ENCODE measurements around the gene C1orf159.
"Not testable (repeated sequence)": the region's sequence is repeated elsewhere in the genome, so short reads cannot be mapped to it uniquely, and the experiment has no call there.

The C1orf159 gene

DNA sequence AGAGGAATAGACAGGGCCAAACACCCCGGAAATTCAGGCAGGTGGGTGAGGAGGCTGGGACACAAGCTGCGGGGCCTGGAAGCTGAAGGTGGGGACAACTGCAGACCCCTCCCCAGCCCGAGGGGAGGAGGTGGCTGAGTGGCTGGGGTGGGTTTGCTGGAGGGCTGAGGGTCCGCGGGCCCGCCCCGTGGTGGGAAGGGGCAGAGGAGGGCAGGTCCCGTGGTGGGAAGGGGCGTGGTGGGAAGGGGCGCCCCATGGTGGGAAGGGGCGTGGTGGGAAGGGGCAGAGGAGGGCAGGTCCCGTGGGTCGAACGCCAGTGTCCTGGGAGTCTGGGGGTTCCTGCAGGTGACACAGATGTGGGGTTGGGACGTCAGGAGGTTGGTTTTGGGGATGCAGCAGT, 33.5 kb upstream of the C1orf159 start:
- DNase-seq (ENCODE audit: low spot score) = no peak

DNA sequence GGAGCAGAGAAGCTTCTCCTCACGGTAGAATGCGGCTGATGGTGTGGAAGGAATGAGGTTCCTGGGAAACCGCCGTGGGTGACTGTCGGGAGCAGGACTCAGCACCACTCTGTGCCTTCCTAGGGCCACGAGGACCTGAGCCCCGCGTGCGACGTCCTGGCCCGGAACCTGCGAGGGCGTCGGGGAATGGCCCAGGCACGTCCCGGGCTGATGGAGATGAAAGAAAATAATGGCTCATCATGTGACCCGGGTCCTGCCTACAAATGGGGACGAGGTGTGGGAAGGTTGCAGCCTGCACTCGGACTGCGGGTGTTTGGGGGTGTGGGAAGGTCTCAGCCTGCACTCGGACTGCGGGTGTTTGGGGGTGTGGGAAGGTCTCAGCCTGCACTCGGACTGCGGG, 32.7 kb upstream of the C1orf159 start:
- DNase-seq (ENCODE audit: low spot score) = no peak

GRCh38 chr1:1148061-1148460, 32.2 kb upstream of the C1orf159 start:
- no peak for DNase-seq (ENCODE audit: low spot score)

DNA sequence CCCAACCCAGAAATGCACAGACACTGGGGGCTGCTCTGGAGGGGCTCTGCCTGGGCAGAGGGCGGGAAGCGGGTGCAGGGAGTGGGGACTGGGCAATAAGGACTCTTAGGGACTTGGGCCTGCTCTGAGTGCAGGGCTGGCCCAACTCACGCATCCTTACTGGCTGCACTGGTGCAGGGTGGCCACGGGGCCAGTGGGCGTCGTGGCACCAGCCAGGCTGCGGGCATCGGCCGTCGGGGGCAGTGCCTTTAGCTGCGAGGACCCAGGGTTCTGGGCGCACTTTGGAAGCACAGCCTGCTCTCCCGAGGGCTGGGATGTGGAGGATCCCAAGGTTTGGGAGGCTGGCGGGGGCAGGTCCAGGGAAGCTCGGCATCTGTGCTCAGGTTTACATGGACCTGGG, 30.7 kb upstream of the C1orf159 start:
- no peak for DNase-seq (ENCODE audit: low spot score)

DNA sequence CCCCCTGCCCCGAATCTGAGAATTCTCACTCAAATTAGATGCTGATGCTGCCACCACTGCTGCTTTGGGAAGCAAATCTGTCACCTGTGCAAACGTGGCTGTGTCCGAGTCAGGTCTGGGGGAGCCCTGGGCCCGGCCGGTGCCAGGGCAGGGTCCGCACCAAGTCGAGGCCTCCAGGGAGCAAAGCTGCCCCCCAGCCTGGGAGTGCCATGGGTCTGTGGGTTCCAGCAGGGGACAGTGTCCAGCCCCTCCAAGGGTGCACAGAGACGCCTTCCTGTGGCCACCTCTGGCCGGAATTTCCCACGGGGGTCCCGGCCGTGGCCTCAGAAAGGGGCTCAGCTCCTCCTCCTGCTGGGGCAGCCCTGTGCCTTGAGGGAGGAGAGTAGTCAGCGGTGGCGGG, 30.1 kb upstream of the C1orf159 start:
- DNase-seq (ENCODE audit: low spot score) = no peak

- no peak for DNase-seq (ENCODE audit: low spot score)
Observed at GRCh38 chr1:1145547-1145914, 29.6 kb upstream of the C1orf159 start.

GRCh38 chr1:1144843-1145546, 29.1 kb upstream of the C1orf159 start:
- DNase-seq (ENCODE audit: low spot score) = no peak

GRCh38 chr1:1144122-1144842, 28.4 kb upstream of the C1orf159 start:
- DNase-seq (ENCODE audit: low spot score) = no peak

DNA sequence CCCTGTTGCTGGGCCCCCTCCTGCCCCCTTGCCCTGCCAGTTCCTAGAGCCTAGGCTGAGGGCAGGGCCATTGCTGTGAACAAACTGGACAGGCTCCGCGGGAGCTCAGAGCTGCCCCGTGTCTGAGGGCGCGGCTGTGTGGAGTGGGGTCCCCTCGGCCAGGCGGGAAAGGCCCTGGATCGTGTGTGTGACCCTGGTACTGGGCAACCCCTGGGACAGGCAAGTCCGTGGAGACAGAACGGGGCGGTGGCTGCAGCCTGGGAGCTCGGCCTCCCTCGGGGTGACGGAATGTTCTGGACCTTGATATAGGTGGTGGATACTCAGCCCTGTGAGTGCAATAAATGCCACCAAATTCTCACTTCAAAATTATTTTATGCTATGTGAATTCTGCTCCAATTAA, 27.7 kb upstream of the C1orf159 start:
- DNase-seq (ENCODE audit: low spot score) = no peak

GRCh38 chr1:1142844-1143243, 27.0 kb upstream of the C1orf159 start:
- no peak for DNase-seq (ENCODE audit: low spot score)

DNA sequence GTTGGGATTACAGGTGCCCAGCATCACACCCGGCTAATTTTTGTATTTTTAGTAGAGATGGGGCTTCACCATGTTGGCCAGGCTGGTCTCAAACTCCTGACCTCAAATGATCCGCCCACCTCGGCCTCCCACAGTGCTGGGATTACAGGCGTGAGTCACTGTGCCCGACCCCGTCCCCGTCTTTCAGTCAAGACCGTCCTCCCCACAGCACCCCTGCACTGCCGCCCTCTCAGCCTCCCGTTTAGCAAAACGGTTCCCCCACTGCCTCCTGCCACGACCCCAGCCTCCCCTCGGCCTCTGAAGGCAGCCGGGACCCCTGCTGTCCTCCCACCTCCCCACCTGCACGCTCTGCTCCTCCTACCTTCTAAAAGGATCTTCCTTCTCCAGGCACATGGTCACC, 26.5 kb upstream of the C1orf159 start:
- DNase-seq (ENCODE audit: low spot score) = not testable (repeated sequence)

DNA sequence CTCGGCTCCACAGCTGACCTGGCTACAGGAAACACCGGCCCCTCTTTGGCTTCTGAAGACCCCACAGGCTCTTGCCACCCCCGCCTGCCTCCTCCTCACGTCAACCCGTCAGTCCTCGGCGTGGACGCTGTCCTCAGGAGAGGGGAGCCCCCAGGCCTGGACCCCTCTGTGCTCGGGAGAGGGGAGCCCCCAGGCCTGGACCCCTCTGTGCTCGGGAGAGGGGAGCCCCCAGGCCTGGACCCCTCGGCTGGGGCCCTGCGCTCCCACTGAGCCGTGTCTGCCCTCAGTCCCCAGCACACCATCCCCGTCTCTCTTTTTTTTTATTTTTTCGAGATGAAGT, 26.0 kb upstream of the C1orf159 start:
- DNase-seq (ENCODE audit: low spot score) = no peak

DNA sequence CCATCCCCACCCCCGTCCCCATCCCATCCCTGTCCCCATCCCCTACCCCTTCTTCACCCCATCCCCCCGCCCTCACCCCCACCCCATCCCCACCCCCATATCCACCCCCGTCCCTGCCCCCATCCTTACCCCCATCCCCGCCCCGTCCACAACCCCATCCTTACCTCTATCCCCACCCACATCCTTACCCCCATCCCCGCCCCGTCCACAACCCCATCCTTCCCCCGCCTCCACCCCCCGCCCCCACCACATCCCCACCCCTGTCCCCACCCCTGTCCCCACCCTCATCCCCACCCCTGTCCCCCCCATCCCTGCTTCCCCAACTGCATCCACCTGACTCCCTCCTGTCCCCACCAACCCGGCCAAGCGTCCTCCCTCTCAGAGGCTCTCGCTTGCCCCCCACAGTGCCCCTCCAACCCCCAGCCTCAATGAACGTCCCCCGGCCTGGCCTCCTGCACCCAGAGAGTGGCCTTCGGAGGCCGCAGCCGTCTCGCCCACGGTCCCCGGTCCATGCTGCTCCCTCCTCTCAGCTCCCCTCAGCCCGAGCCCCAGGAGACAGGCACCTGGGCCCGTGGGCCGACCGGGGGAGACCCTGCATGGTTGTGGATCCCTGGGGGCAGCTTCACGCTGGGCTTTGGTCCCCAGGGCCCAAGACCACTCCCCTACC, 25.5 kb upstream of the C1orf159 start:
- DNase-seq (ENCODE audit: low spot score) = no peak

- no peak for DNase-seq (ENCODE audit: low spot score)
Observed at GRCh38 chr1:1140673-1141072, 24.8 kb upstream of the C1orf159 start.

DNA sequence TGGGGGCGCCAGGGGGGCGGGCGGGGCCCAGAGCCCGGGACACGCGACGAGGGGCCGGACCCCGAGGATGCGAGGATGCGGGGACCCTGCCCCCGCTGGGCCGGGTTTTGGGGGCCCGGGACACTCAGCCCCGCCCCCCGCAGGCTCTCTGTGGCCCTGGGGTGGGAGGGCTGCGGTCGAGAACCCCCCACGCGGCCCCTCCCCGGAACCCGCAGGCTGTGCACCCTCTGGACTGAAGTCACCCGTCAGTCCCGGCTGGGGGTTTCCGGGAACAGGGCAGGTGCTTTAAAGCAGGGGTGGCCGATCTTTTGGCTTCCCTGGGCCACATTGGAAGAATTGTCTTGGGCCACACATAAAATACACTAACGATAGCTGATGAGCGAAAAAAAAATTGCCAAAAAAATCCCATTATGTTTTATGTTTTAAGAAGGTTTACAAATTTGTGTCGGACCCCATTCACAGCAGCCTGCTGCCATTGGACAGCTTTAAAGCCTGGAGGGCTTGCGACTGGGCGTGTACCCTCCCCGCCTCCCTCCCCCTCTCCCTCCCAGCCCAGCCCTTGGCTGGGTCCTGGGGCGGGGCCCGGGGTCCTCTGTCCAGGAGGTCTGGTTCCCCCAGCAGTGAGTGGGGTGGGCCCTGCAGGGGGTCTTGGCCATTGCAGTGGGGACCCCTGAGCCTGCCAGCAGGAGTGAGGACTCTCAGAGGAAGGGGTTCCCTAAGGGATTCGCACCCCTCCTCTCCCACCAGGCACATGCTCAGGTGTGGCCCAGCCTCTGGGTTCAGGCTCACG, 21.6 kb upstream of the C1orf159 start:
- no peak for DNase-seq (ENCODE audit: low spot score)

- no peak for DNase-seq (ENCODE audit: low spot score)
Observed at GRCh38 chr1:1136547-1137230, 20.8 kb upstream of the C1orf159 start.

DNA sequence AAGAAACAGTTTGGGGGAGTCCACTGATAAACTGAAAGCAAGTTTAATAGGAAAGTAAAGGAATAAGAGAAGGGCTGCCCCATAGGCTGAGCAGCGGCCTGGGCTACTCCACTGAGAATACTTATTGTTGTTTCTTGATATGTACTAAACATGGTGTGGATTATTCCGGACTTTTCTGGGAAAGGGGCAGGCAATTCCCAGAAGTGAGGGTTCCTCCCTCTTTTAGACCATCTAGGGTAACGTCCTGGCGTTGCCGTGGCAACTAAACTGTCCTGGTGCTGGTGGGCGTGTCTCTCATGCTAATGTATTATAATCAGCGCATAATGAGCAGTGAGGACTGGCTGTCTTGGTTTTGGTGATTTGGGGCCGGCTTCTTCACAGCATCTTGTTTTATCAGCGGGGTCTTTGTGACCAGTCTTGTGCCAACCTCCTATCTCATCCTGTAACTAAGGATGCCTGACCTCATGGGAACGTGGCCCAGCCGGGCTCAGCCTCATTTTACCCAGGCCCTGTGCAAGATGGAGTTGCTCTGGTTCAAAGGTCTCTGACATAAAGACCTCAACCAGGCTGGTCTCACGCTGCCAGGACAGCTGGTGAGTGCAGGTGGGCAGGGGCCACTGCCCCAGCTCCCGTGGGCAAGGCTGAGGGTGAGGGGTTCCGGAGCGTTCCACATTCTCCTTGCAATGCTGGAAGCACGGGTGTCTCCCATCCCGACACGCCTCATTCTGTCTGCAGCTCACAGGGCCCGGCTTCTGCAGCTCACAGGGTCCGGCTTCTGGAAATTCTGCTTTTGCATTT, 19.6 kb upstream of the C1orf159 start:
- no peak for DNase-seq (ENCODE audit: low spot score)

DNA sequence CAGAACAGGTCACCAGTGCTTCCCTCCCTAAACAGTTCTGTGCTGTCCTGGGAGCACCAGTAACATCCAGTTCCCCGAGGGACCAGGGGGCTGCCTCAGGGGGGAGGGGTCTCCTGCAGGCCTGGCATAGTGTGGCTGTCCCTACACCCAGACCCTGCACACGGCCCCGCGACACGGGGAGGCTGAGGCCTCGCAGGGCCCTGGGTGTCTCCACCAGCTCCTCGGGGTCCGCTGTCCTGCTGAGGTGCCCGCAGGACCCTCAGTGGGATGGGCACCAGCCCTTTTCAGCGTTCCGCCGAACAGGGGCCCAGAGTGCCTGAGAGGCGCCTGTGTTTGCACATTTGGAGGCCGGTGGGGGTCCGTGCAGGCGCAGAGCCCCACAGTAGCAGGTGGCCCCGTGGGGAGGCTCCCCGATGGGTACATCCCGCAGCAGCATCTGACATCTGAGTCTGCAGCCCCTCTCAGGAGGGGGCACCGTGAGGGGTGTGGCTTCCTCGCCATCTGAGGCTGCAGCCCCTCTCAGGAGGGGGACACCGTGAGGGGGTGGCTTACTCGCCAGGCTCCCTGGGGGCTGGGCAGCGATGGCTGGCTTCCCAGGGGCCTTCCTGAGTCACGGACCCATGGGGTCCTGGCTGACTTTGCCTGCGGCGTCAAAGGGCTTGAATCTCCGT, 18.5 kb upstream of the C1orf159 start:
- DNase-seq (ENCODE audit: low spot score) = no peak

- no peak for DNase-seq (ENCODE audit: low spot score)
Observed at GRCh38 chr1:1132956-1133750, 17.3 kb upstream of the C1orf159 start.
